Gastroesophageal sphincter (tissue), 4 donors: Measurements from ENCODE around the gene WDR11. TPM values are rescaled to one million over a fixed set of nuclear protein-coding genes. Genes with fewer than 3 reads are reported as not detected.

Source experiments
- ATAC-seq: fragments of 150-250 bp; one replicate; pipeline ENCODE4 v1.9.1; 2016; ENCODE audit warnings: mild to moderate bottlenecking, moderate library complexity
- H3K27ac ChIP-seq, 4 donors: fragments of 200-600 bp; sonication (generic) in 3 of 4; 1 replicate in 3 of 4; 2 replicates in 1 of 4; pipeline ENCODE4 v1.5.1; 2016 to 2019
- H3K27me3 ChIP-seq: fragments of 200-600 bp; sonication (generic); one replicate; pipeline ENCODE4 v1.5.1; 2019
- H3K36me3 ChIP-seq, 2 donors: fragments of 200-600 bp; sonication (generic); one replicate each; pipeline ENCODE4 v1.5.1; 2019; ENCODE audit warnings: control low read depth in 1 of 2
- H3K4me1 ChIP-seq, 3 donors: fragments of 200-600 bp; sonication (generic); 1 replicate in 2 of 3; 2 replicates in 1 of 3; pipeline ENCODE4 v1.5.1; 2016 to 2019; ENCODE audit warnings: control low read depth in 2 of 3
- H3K4me3 ChIP-seq, 2 donors: fragments of 200-600 bp; sonication (generic); one replicate each; pipeline ENCODE4 v1.5.1; 2019; ENCODE audit warnings: mild to moderate bottlenecking in 1 of 2, moderate library complexity in 1 of 2
- H3K9me3 ChIP-seq, 3 donors: fragments of 200-600 bp; sonication (generic); one replicate each; pipeline ENCODE4 v1.5.1; 2017 to 2019; ENCODE audit warnings: control low read depth in 2 of 3
- EP300 ChIP-seq: sonication (generic); formaldehyde crosslinking; IDR thresholded peaks from one replicate; pipeline ENCODE4 v1.6.1; 2017; ENCODE audit warnings: antibody characterized with exemption, mild to moderate bottlenecking
- POLR2A ChIP-seq, 2 donors: fragments of 450-650 bp; IDR thresholded peaks; one replicate each; pipeline ENCODE4 v1.6.1; 2017; ENCODE audit warnings: antibody characterized with exemption in 2 of 2, mild to moderate bottlenecking in 2 of 2, moderate library complexity in 1 of 2
- POLR2AphosphoS5 ChIP-seq: sonication (generic); formaldehyde crosslinking; IDR thresholded peaks from one replicate; pipeline ENCODE4 v1.6.1; 2017; ENCODE audit warnings: antibody characterized with exemption
- WGBS, 2 donors: methylation state at CpG; one replicate each; pipeline ENCODE4 v1.1.5; 2018; ENCODE audit warnings: low coverage in 1 of 2; 5-methylcytosine and 5-hydroxymethylcytosine counted together
- total RNA-seq, 4 donors: library from RNA; depleted of rRNA; stranded (reverse); fragments of >200 nt; gene quantifications; one replicate each; pipeline ENCODE4 v1.1.0, GENCODE V29; 2016
- TF ChIP-seq, protein P1 (sequence below), 4 experiments: fragments of 200-600 bp in 2 of 4; fragments of 450-650 bp in 2 of 4; sonication (generic) in 1 of 4; IDR thresholded peaks; one replicate each; pipeline ENCODE4 v1.5.1; 2017 to 2019; ENCODE audit warnings: antibody characterized with exemption in 4 of 4, mild to moderate bottlenecking in 2 of 4, moderate library complexity in 2 of 4

Gene WDR11
- total RNA-seq, 4 donors from 2014 or later, result 37.2 to 62.4 (median 42.8) TPM

DNA sequence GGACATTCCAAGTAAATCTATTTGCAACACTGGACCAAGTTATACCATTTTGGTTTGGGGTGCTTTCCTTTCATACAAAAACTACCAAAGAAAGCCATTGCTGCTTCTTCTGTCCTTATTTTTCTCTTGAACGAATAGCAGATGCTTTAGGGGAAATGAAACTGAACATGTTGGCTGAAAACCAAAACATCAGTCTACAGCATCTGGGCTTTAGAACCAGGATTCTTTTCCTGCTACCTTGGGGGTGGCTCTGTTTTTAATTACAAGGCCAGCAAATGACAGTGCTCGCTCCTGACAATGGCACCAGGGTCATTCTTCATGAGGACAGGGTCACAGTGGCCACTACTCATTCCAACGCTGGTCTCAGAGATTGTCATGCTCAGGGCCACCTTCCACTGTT lies 80.3 kb downstream of the WDR11 start:
- Histone ChIP-seq H3K4me1 (no peaks in the 10 kb centered on the region), H3K9me3 (no peaks in the 10 kb centered on the region), H3K4me3 (no peak overlapping the region), H3K27me3 (no peaks in the 10 kb centered on the region), H3K27ac (no peak overlapping the region), H3K36me3 (no peaks in the 10 kb centered on the region)
- ATAC-seq, result no peak
- TF ChIP-seq EP300 (no peak), POLR2A (IDR thresholded peaks at IDR 0.05) (no peak), POLR2AphosphoS5 (no peak)
- TF ChIP-seq, protein P1, sequence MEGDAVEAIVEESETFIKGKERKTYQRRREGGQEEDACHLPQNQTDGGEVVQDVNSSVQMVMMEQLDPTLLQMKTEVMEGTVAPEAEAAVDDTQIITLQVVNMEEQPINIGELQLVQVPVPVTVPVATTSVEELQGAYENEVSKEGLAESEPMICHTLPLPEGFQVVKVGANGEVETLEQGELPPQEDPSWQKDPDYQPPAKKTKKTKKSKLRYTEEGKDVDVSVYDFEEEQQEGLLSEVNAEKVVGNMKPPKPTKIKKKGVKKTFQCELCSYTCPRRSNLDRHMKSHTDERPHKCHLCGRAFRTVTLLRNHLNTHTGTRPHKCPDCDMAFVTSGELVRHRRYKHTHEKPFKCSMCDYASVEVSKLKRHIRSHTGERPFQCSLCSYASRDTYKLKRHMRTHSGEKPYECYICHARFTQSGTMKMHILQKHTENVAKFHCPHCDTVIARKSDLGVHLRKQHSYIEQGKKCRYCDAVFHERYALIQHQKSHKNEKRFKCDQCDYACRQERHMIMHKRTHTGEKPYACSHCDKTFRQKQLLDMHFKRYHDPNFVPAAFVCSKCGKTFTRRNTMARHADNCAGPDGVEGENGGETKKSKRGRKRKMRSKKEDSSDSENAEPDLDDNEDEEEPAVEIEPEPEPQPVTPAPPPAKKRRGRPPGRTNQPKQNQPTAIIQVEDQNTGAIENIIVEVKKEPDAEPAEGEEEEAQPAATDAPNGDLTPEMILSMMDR (IDR thresholded peaks at IDR 0.05), result no peak
- 59 to 61% methylated on average over 2 to 3 of the region's 3 CpGs for WGBS, 2 donors

DNA sequence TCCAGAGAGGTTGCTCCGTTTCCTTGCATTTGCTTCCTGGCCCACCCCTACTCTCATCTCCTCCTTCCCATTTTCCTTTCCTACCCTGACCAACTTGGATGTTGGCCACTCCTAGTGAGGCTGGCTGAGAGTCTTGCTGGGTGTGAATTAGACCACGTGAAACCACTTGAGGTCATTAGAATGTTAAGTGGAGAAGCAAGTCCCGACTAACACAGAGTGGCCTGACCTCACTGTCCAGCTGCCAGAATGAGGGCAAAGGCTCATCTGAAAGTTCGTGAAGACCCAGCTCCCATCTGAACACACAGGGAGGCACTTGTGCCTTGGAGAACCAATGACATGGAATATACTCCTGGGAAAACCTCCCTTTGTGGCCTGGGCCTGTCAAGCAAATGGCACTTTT lies 80.8 kb downstream of the WDR11 start:
- 43 to 89% methylated on average over 1 of the region's 4 CpGs for WGBS, 2 donors

DNA sequence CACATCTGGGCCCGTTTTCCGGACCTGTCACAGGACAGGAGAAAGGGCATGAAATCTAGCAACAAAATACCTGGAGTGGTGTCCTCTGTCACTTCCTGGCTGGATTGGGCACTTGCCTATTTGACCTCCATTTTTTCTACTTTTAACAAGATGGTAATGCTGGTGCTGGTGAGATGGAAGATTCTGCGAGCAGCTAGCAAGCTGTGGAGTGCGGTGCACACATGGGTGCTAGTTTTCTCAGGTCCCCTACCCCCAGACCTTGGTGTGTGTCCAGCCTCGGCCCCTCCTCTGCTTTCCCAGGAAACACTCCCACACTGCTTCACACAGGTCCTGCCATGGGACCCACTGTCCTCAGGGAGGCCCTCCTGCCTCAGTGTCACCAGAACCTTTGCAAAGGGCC lies 87.7 kb downstream of the WDR11 start:
- WGBS, 2 donors, result 93 to 94% methylated on average over 2 to 3 of the region's 5 CpGs
- H3K4me1 ChIP-seq, result peaks cover 0 to 11% (median 0%) of the 10 kb centered on the region in 3 donors
- H3K27me3 ChIP-seq, result no peaks in the 10 kb centered on the region
- H3K27ac ChIP-seq, result no peak overlapping the region
- no peaks in the 10 kb centered on the region for H3K36me3 ChIP-seq
- no peak for TF ChIP-seq POLR2A (IDR thresholded peaks at IDR 0.05)
- TF ChIP-seq EP300, result no peak
- no peak for TF ChIP-seq POLR2AphosphoS5
- TF ChIP-seq, protein P1 (IDR thresholded peaks at IDR 0.05), result no peak
- H3K9me3 ChIP-seq, result no peaks in the 10 kb centered on the region
- ATAC-seq, result no peak
- H3K4me3 ChIP-seq, result no peak overlapping the region

More for the DNA sequence above, 80.8 kb downstream of the WDR11 start:
- no peaks in the 10 kb centered on the region for H3K36me3 ChIP-seq
- H3K4me3 ChIP-seq, result no peak overlapping the region
- no peaks in the 10 kb centered on the region for H3K9me3 ChIP-seq
- ATAC-seq, result no peak
- TF ChIP-seq, protein P1 (IDR thresholded peaks at IDR 0.05), result no peak
- TF ChIP-seq POLR2AphosphoS5 (no peak), EP300 (no peak), POLR2A (IDR thresholded peaks at IDR 0.05) (no peak)
- no peaks in the 10 kb centered on the region for H3K4me1 ChIP-seq
- H3K27me3 ChIP-seq, result no peaks in the 10 kb centered on the region
- H3K27ac ChIP-seq, result no peak overlapping the region

DNA sequence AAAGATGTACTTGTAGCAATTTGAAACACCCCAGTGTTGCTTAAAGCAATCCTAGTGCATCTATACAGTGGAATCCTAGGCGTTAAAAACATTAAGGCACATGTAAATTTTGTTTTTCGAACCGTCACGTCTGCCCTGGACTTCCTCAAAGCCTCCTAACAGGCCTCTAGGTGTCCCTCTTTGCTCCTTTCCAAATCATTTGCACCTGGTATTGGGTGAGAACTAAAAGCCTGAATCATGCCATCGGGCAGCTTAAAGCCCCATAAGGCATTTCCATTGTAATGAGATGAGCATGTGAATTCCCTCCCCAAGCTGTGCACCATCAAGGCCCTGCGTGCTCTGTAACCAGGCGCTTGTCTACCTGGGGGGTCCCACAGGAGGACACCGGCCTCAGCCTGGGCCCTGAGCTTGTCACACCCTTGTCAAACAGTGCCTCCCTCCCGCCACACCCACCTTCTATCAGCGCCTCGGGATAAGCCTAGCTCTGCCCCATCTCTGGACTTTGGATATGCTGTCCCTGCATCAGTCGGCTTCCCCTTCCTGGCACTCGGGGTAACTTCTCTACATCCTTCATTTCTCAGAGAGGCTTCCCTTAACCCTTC lies 89.2 kb downstream of the WDR11 start:
- Histone ChIP-seq H3K27ac (no peak overlapping the region), H3K9me3 (no peaks in the 10 kb centered on the region), H3K27me3 (no peaks in the 10 kb centered on the region), H3K36me3 (no peaks in the 10 kb centered on the region), H3K4me3 (no peak overlapping the region), H3K4me1 (peaks cover 0 to 17% (median 0%) of the 10 kb centered on the region in 3 donors)
- WGBS, 2 donors, result 48 to 67% methylated on average over 5 to 10 of the region's 13 CpGs
- no peak for ATAC-seq
- TF ChIP-seq, protein P1 (IDR thresholded peaks at IDR 0.05), result no peak
- no peak for TF ChIP-seq EP300
- TF ChIP-seq POLR2A (IDR thresholded peaks at IDR 0.05), result no peak
- no peak for TF ChIP-seq POLR2AphosphoS5

DNA sequence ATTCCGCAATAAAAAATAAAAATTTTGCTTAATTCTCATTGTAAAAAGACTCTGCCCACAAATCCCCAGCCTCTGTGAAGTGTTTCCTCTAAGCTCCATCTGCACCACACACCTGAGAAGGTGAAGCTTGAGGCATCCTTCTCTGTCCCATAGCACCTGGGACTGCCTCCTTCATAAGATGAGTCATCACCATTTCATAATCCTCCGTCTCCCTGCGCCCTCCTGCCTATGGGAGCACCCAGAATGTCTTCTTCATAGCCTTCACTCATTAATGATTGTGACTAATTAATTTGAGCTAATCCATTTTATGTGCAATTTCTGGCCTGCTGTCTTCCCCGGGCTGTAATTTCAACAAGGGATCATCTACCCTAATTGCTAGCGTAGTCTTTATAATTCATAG lies 90.3 kb downstream of the WDR11 start:
- no peak overlapping the region for H3K27ac ChIP-seq
- H3K4me1 ChIP-seq, result peaks cover 0 to 28% (median 8%) of the 10 kb centered on the region in 3 donors
- 86 to 90% methylated on average over 1 to 5 of the region's 5 CpGs for WGBS, 2 donors
- TF ChIP-seq, protein P1 (IDR thresholded peaks at IDR 0.05), result no peak
- TF ChIP-seq EP300, result no peak
- TF ChIP-seq POLR2AphosphoS5, result no peak
- no peak for TF ChIP-seq POLR2A (IDR thresholded peaks at IDR 0.05)
- H3K9me3 ChIP-seq, result no peaks in the 10 kb centered on the region
- ATAC-seq, result no peak
- H3K27me3 ChIP-seq, result no peaks in the 10 kb centered on the region
- no peaks in the 10 kb centered on the region for H3K36me3 ChIP-seq
- no peak overlapping the region for H3K4me3 ChIP-seq
